Dermis microvascular lymphatic vessel endothelial cell (primary cell): ENCODE data around the gene KRTAP5-6. TPM values are rescaled to one million over a fixed set of nuclear protein-coding genes. Genes with fewer than 3 reads are reported as not detected.

Experiments
- total RNA-seq: library from RNA; depleted of rRNA; stranded (reverse); fragments of >200 nt; gene quantifications from 2 replicates; pipeline ENCODE4 v1.2.1, GENCODE V29; 2014

The KRTAP5-6 gene
- total RNA-seq, 1 donor from 2014 or later = 0.13 TPM

Other genes starting within 250 kb of the KRTAP5-6 start
- 42.2 and 52.2 TPM in 2 replicates for gene MOB2, start 210.4 kb upstream of the KRTAP5-6 start, total RNA-seq
- 0.26 and 0.76 TPM in 2 replicates for gene DUSP8, start 124.9 kb upstream of the KRTAP5-6 start, total RNA-seq
- not detected in 2 replicates for gene KRTAP5-1, start 111.9 kb upstream of the KRTAP5-6 start, total RNA-seq
- not detected in 2 replicates for gene KRTAP5-2, start 98.9 kb upstream of the KRTAP5-6 start, total RNA-seq
- not detected in 2 replicates for gene KRTAP5-3, start 88.7 kb upstream of the KRTAP5-6 start, total RNA-seq
- not detected in 2 replicates for gene KRTAP5-4, start 75.1 kb upstream of the KRTAP5-6 start, total RNA-seq
- gene KRTAP5-5, start 67.4 kb upstream of the KRTAP5-6 start, total RNA-seq = not detected in 2 replicates
- 0.39 and 1.3 TPM in 2 replicates for gene IFITM10, start 53.4 kb downstream of the KRTAP5-6 start, total RNA-seq
- gene CTSD, start 66.7 kb downstream of the KRTAP5-6 start, total RNA-seq = 105 and 909 TPM in 2 replicates
- gene SYT8, start 137.8 kb downstream of the KRTAP5-6 start, total RNA-seq = under 0.01 and 0.13 TPM in 2 replicates
- not detected in 2 replicates for gene TNNI2, start 141.8 kb downstream of the KRTAP5-6 start, total RNA-seq
- under 0.01 TPM in 2 replicates for gene LSP1, start 155.9 kb downstream of the KRTAP5-6 start, total RNA-seq
- gene PRR33, start 194.7 kb downstream of the KRTAP5-6 start, total RNA-seq = not detected in 2 replicates
- not detected in 2 replicates for gene TNNT3, start 222.5 kb downstream of the KRTAP5-6 start, total RNA-seq